Ishikawa (cell line): ENCODE data around the gene OSGIN1.

Experiments used
- CEBPB ChIP-seq: IDR thresholded peaks from 2 replicates; pipeline ENCODE4 v1.6.1; 2012
- CREB1 ChIP-seq: IDR thresholded peaks from 2 replicates; pipeline ENCODE4 v1.6.1; 2012; ENCODE audit warnings: low read depth
- EGR1 ChIP-seq: IDR thresholded peaks from 2 replicates; pipeline ENCODE4 v1.6.1; 2012
- EP300 ChIP-seq: IDR thresholded peaks from 2 replicates; pipeline ENCODE4 v1.6.1; 2012; ENCODE audit warnings: borderline replicate concordance
- FOXM1 ChIP-seq: IDR thresholded peaks from 2 replicates; pipeline ENCODE4 v1.6.1; 2012; ENCODE audit warnings: low read depth, borderline replicate concordance
- MAX ChIP-seq: IDR thresholded peaks from 2 replicates; pipeline ENCODE4 v1.6.1; 2012
- NFIC ChIP-seq: IDR thresholded peaks from 2 replicates; pipeline ENCODE4 v1.6.1; 2012
- RAD21 ChIP-seq: IDR thresholded peaks from 2 replicates; pipeline ENCODE4 v1.6.1; 2012; ENCODE audit warnings: low read depth
- REST ChIP-seq: IDR thresholded peaks from 2 replicates; pipeline ENCODE4 v1.6.1; 2012; ENCODE audit warnings: low read depth, mild to moderate bottlenecking
- TAF1 ChIP-seq: IDR thresholded peaks from 2 replicates; pipeline ENCODE4 v1.6.1; 2012; ENCODE audit warnings: low read depth, mild to moderate bottlenecking
- TCF12 ChIP-seq: IDR thresholded peaks from 2 replicates; pipeline ENCODE4 v1.6.1; 2012; ENCODE audit warnings: low read depth
- TEAD4 ChIP-seq: IDR thresholded peaks from 2 replicates; pipeline ENCODE4 v1.6.1; 2012
- USF1 ChIP-seq: IDR thresholded peaks from 2 replicates; pipeline ENCODE4 v1.6.1; 2012
- YY1 ChIP-seq: IDR thresholded peaks from 2 replicates; pipeline ENCODE4 v1.6.1; 2012; ENCODE audit warnings: low read depth
- ZBTB7A ChIP-seq: IDR thresholded peaks from 2 replicates; pipeline ENCODE4 v1.6.1; 2012; ENCODE audit warnings: low read depth

The OSGIN1 gene

GRCh38 chr16:83937922-83938885, 14.8 kb upstream of the OSGIN1 start:
- TF ChIP-seq TEAD4 (no peak), RAD21 (no peak), CREB1 (no peak), EP300 (no peak), EGR1 (no peak), TCF12 (no peak), CEBPB (no peak), USF1 (no peak), TAF1 (no peak), NFIC (no peak), YY1 (no peak)

GRCh38 chr16:83939266-83939855, 13.7 kb upstream of the OSGIN1 start:
- TF ChIP-seq USF1: no peak
- TF ChIP-seq TAF1: no peak
- TF ChIP-seq EGR1: no peak
- no peak for TF ChIP-seq MAX
- TF ChIP-seq RAD21: no peak
- no peak for TF ChIP-seq NFIC
- TF ChIP-seq TCF12: no peak
- TF ChIP-seq CEBPB: no peak
- TF ChIP-seq YY1: no peak
- TF ChIP-seq FOXM1: no peak
- no peak for TF ChIP-seq REST
- TF ChIP-seq ZBTB7A: no peak
- no peak for TF ChIP-seq EP300

GRCh38 chr16:83940119-83940518, 12.9 kb upstream of the OSGIN1 start:
- no peak for TF ChIP-seq EP300
- TF ChIP-seq USF1: no peak
- TF ChIP-seq FOXM1: no peak
- no peak for TF ChIP-seq TCF12
- TF ChIP-seq EGR1: no peak
- TF ChIP-seq TAF1: no peak
- no peak for TF ChIP-seq MAX
- no peak for TF ChIP-seq ZBTB7A

- no peak for TF ChIP-seq EP300
Observed at GRCh38 chr16:83940630-83941378, 12.2 kb upstream of the OSGIN1 start.

GRCh38 chr16:83942074-83942473, 11.0 kb upstream of the OSGIN1 start:
- no peak for TF ChIP-seq TAF1
- no peak for TF ChIP-seq USF1
- TF ChIP-seq YY1: no peak
- TF ChIP-seq CEBPB: no peak
- TF ChIP-seq ZBTB7A: no peak
- TF ChIP-seq RAD21: no peak
- no peak for TF ChIP-seq NFIC
- TF ChIP-seq REST: no peak
- TF ChIP-seq EGR1: no peak
- TF ChIP-seq TCF12: no peak
- TF ChIP-seq EP300: no peak
- TF ChIP-seq FOXM1: no peak
